Osteocyte (in vitro differentiated cells): ENCODE data around the gene SWSAP1. TPM values are rescaled to one million over a fixed set of nuclear protein-coding genes. Genes with fewer than 3 reads are reported as not detected.
A peak's percentile ranks its signal among the peaks of the same experiment; 100 is the strongest.

ENCODE experiments used
- DNase-seq: peaks from one replicate; pipeline ENCODE4 v3.0.0; 2021; ENCODE audit warnings: mixed read lengths; ENCODE audit not compliant: unreplicated experiment; ENCODE audit errors: extremely low spot score
- H3K27ac Mint-ChIP-seq: one replicate; pipeline ENCODE4 v1.8.0; 2021; ENCODE audit warnings: mild to moderate bottlenecking, mixed read lengths; ENCODE audit not compliant: unreplicated experiment
- H3K27me3 Mint-ChIP-seq: one replicate; pipeline ENCODE4 v1.8.0; 2021; ENCODE audit warnings: mixed read lengths; ENCODE audit not compliant: unreplicated experiment
- H3K36me3 Mint-ChIP-seq: one replicate; pipeline ENCODE4 v1.8.0; 2021; ENCODE audit warnings: mixed read lengths; ENCODE audit not compliant: unreplicated experiment
- H3K4me1 Mint-ChIP-seq: one replicate; pipeline ENCODE4 v1.8.0; 2021; ENCODE audit warnings: mixed read lengths; ENCODE audit not compliant: unreplicated experiment
- H3K4me3 Mint-ChIP-seq: one replicate; pipeline ENCODE4 v1.8.0; 2021; ENCODE audit warnings: mild to moderate bottlenecking, moderate library complexity, mixed read lengths; ENCODE audit not compliant: unreplicated experiment
- H3K9me3 Mint-ChIP-seq: one replicate; pipeline ENCODE4 v1.8.0; 2021; ENCODE audit warnings: mixed read lengths; ENCODE audit not compliant: unreplicated experiment
- CTCF ChIP-seq: fragments of 200-600 bp; sonication (generic); IDR thresholded peaks from 2 replicates; pipeline ENCODE4 v1.5.0; 2021; ENCODE audit warnings: antibody characterized with exemption, mild to moderate bottlenecking, moderate library complexity
- total RNA-seq: library from RNA; stranded (reverse); gene quantifications from 2 replicates; pipeline ENCODE4 v1.2.1, GENCODE V29; 2021

SWSAP1 gene
- total RNA-seq, 1 donor from 2014 or later, result 1.3 TPM

DNA sequence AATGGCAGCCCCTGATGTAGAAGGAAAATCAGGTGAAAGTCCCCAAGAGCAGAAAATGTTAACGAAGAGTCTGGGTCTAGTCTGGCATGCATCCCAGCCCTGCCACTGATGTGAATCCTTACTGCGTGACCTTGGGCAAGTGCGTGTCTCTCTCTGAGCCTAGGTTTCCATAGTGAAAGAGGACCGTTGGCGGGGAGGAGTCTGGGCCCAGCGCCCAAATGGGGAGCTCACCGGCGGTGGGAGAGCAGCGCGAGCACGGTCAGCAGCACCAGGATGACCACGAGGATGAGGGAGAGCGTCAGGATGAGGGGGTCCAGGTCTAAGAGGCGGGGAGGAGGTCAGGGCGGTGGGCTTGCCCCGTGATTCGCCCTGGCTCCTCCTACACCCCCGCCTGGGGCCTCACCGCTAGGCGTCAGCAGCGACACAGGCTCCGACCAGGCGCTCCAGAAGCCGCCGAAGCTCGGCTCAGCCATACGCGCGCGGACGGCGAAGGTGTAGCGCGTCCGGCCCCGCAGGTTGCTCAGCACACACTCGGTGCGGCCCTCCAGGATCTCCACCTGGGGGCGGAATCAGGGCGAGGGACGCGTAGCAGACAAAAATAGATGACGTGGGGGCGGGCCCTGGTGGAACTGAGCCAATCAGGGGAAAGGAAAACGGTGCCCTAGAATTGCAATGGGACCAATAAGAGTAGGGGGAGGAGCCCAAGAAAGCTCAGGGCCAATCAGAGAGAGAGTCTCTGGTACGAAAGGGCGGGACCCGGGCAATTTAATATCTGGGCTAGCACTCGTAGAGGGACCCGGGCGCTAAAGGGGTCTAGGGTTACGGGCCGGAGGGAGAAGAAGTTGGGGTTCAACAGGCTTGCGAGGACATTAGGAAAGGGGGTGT is 6.4 kb downstream of the SWSAP1 start:
- H3K27me3 Mint-ChIP-seq, result peaks cover 8% of the 10 kb centered on the region
- no peaks in the 10 kb centered on the region for H3K9me3 Mint-ChIP-seq
- peak; percentile 71 for TF ChIP-seq CTCF
- DNase-seq, result peak; percentile 96
- H3K27ac Mint-ChIP-seq, result peak overlapping the region; percentile 93
- peak overlapping the region; percentile 92 for H3K4me3 Mint-ChIP-seq
- H3K36me3 Mint-ChIP-seq, result no peaks in the 10 kb centered on the region
- peaks cover 42% of the 10 kb centered on the region for H3K4me1 Mint-ChIP-seq

GRCh38 chr19:11382898-11383705 is 8.6 kb downstream of the SWSAP1 start:
- no peaks in the 10 kb centered on the region for H3K36me3 Mint-ChIP-seq
- no peak overlapping the region for H3K27ac Mint-ChIP-seq
- peak; percentile 69 for TF ChIP-seq CTCF
- peaks cover 30% of the 10 kb centered on the region for H3K4me1 Mint-ChIP-seq
- no peaks in the 10 kb centered on the region for H3K9me3 Mint-ChIP-seq
- H3K4me3 Mint-ChIP-seq, result peak overlapping the region; percentile 47
- H3K27me3 Mint-ChIP-seq, result peaks cover 8% of the 10 kb centered on the region
- DNase-seq, result peak; percentile 84

GRCh38 chr19:11383706-11384048 is 9.2 kb downstream of the SWSAP1 start:
- H3K27ac Mint-ChIP-seq, result no peak overlapping the region
- peaks cover 8% of the 10 kb centered on the region for H3K27me3 Mint-ChIP-seq
- no peak overlapping the region for H3K4me3 Mint-ChIP-seq
- no peak for DNase-seq
- H3K4me1 Mint-ChIP-seq, result peaks cover 25% of the 10 kb centered on the region
- TF ChIP-seq CTCF, result no peak
- no peaks in the 10 kb centered on the region for H3K9me3 Mint-ChIP-seq
- H3K36me3 Mint-ChIP-seq, result no peaks in the 10 kb centered on the region

- Mint-ChIP-seq H3K9me3 (no peaks in the 10 kb centered on the region), H3K4me3 (no peak overlapping the region), H3K27me3 (peaks cover 8% of the 10 kb centered on the region), H3K36me3 (no peaks in the 10 kb centered on the region), H3K4me1 (peaks cover 23% of the 10 kb centered on the region), H3K27ac (no peak overlapping the region)
- TF ChIP-seq CTCF, result no peak
- no peak for DNase-seq
Observed at GRCh38 chr19:11384778-11385129, 10.3 kb downstream of the SWSAP1 start.
